NCI-H69 (cell line): ENCODE results near the gene CBX1.

Experiments
- DNase-seq: peaks from one replicate; lab custom pipeline; 2025; lab: John Stamatoyannopoulos, UW

The CBX1 gene

GRCh38 chr17:48101012-48101720, at the start of gene CBX1:
Gene CBX1, minus strand, starts transcription at chr17:48101478. Its CDS starts 24,474 bp downstream, at chr17:48077004.
- peak; percentile 99 for DNase-seq

GRCh38 chr17:48150597-48151001, 49.3 kb upstream of the CBX1 start:
- peak; percentile 26 for DNase-seq

GRCh38 chr17:48149787-48150463, 48.6 kb upstream of the CBX1 start:
- peak; percentile 39 for DNase-seq

DNA sequence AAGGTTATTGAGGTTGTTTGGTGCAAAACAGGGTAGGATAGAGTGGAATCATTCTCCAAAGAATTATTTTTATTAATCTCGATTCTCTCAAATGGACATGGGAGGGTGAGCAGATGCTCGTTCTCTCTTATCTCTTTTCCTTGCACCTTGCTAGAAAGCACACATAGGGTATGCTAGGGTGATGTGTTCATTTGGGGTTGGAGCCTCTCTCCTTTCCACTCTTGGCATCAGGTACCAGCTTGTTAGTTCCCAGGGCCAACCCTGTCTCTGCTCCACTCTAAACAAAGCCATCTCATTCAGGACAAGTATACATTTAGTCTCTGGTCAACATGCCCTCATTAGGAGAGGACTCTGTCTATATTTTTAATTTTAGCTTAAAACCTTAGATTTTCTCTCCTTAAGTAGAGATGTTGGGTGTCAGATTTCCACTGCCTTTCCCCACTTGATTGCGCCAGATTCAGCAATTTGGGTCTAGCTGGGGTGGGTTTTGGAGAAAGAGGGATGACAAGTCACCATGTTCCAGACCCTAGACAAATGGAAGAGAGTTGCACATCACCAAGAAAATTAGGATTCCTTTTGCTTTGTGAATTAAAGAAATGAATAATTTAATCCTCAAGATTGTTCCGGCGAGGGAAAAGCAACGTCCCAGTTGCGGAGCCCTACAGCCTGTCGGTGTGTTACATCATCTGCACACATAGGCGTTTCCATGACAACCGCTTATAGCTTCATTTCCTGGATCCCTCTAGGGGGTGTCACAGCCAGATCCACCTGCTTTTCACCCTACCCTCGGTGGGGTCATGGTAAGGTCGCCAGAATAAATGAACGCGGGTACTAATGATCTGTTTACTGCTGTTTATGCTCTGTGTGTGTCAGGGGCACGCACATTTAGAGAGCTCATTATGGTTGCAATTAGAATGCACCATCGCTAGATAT, 47.8 kb upstream of the CBX1 start:
- peak; percentile 98 for DNase-seq

GRCh38 chr17:48148029-48148770, 46.9 kb upstream of the CBX1 start:
- peak; percentile 74 for DNase-seq

GRCh38 chr17:48144976-48145798, 43.9 kb upstream of the CBX1 start:
- peak; percentile 35 for DNase-seq

- no peak for DNase-seq
Measured at GRCh38 chr17:48144231-48144630, 43.0 kb upstream of the CBX1 start.

DNA sequence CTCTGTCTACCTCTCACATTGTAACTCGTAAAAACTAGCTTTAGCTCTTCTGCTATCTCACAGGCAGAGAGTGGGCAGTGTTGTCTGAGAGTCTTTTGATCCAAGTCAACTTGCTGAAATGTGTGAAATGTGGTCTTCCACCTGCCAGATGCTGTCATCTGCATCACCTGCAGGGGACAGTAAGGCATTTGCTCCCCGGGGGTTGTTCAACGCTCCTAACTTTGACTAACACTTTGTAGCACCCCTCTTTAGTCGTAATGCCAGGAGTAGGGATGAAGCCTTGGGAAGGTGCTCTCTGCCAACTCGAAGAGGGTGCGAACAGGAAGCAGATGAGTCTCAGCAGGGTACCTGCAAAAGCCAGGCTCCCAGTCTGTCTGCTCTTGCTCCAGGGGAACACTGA, 42.4 kb upstream of the CBX1 start:
- peak; percentile 89 for DNase-seq

DNA sequence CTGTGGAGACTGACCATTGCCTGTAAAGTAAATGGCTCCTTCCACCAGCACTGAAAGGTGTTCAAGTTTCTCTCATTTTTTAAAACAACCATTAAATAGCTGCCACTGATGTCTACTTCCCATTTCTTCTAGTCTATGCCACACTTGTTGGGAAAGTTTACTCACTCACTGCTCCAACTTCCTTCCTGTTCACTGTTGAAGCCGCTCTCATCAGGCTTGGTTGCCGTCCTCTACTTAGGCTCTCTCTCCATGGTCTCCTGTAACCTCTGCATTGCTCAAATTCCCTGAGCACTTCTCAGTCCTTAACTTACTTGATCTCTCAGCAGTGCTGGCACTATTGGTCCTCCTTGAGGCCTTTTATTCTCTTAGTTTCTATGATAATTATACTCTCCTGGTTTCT, 38.7 kb upstream of the CBX1 start:
- no peak for DNase-seq

DNA sequence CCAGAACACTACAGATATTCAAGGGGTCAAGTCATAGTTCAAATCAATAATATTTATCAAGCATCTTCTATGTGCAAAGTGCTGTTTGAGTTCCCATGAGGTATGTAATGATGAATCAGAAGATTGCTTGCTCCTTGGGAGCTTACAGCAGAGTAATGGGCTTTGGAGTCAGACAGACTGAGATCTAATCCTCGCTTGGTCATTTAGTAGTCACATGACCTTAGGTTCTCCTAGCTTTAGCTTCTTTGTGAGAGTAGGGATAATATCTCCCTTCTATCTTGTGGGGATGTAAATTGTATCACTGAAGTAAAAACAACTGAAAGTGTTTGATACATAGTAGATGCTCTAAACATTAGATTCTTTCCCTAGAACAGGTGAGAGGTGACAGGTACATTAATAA, 36.4 kb upstream of the CBX1 start:
- no peak for DNase-seq

GRCh38 chr17:48134912-48135480, 33.7 kb upstream of the CBX1 start:
- peak; percentile 45 for DNase-seq

GRCh38 chr17:48132385-48132784, 31.1 kb upstream of the CBX1 start:
- DNase-seq, result peak; percentile 20

- DNase-seq, result peak; percentile 89
Measured at GRCh38 chr17:48131216-48131824, 30.0 kb upstream of the CBX1 start.

DNA sequence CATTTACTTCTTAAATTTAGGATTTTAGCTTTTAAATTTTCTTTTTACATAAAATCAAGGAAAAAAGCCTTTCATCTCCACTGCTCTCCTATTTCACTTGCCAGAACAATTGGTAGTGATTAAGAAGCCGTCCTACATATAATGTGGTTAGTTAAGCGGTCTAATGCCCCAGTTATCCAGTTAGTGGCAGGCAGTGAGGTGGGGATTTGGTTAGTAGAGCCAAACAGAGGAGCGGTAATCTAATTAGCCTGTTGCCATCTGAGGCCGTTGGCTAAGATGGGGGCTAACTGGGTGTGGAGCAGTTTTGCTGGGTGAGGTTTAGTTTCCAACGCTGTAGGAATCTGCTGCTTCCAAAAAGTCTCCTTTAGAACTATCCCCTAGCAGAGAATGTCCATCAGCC, 28.7 kb upstream of the CBX1 start:
- no peak for DNase-seq

DNA sequence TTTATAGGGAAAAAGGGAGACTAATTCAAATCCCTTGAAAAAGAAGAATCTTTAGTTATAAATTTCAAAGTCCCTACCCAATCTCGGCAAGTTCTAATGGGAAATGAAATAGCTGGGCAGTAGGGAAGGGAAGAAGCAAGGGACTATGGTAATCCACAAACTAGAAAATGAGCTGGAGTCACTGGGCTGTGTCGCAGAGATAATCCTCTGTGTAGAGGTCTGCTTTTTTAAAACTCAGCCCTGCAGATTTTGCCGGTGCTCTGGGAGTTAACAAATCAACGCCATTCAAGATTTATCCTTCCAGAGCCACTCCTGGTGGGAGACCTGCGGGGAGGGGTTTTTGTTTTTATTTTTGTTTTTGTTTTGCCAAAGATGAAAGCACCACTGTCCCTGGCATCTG, 27.1 kb upstream of the CBX1 start:
- DNase-seq, result no peak

DNA sequence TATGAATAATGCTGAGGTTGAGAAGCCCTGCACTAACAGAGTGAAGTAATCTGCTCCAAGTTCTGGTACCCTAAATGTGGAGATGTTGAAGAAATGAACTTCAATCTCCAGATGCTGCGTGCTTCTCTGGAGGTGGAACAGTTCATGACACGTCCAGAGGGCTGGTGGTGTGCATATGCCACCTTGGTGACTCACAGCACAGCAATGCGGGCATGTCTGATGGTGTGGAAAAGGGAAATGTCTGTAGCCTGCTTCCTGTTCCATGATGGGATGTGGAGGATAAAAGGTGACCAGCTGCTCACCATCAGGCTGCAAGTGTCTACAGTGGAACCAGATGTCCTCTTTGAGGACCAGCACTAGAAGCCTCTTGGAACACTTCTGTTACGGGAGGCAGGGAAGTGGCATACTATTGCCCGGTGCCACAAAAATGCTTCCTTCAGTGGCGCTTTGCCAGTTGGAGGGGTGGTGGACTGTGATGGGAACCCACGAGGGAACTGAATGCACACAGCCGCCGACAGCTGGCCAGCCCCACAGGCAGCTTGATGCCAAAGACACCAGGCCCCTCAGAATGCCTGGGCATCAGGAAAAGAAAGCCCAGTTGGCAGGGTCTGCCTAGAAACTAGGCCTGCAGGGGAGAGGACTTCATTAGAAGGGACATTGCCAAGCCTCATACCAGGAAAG, 26.2 kb upstream of the CBX1 start:
- DNase-seq, result peak; percentile 47

- DNase-seq, result no peak
Measured at GRCh38 chr17:48126532-48126850, 25.2 kb upstream of the CBX1 start.

DNA sequence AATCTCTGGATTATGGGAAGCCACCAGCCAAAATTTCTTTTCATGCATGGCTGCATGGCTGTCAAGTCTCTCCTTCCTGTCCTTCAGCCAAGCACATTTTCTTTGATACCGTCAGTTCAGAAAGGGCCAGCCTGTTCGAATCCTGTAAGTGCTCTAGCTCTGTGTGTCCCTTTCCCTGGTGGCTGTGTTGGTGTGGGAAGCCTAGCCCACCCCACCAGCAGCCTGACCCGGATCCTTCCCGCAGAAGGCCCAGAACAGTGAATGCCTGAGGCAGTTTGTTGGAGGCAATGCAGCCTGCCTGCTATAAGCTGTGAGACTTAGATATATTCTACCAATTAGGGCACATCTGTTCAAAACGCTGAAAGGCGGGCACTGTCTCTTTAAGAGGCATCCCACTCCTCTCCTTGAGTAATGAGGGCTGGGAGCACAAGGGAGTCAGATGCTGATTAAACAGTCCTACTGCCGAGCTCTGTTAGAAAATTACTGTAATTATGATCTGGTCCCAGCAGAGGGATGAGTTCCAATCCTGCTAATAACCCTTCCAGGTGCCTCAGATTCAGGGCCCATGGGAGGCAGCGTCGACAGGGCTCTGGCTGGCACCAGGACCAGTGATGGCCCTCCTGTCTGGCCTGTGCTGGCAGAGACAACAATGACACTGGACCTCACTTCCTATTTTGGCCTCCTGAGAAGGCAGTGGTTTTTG, 24.7 kb upstream of the CBX1 start:
- peak; percentile 84 for DNase-seq

DNA sequence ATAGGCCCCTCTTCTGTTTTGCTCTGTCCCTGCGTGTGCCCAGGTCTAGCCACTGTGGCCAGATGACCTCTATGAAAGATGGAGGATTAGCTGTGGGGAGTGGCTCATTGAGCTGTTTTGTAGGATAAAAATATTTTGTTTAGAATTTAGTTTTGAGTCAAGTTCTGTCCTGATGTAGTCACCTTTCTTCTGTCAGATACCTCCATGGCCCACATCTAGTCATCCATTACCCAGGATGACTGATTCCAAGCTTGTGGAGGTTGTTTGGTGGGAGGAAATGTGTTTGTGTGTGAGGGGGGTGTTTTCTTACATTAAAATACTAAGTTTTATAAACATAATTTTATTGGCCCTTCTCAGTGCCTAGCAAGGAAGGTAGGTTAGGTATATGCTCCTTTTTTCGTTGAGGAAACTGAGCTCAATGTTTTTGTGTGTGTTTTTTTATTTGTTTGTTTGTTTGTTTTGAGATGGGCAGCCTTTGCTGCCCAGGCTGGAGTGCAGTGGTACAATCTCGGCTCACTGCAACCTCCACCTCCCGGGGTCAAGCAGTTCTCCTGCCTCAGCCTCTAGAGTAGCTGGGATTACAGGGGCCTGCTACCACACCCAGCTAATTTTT, 22.6 kb upstream of the CBX1 start:
- DNase-seq, result no peak
